Posterior vena cava (tissue), 2 donors: ENCODE data around the gene INHBE. TPM values are rescaled to one million over a fixed set of nuclear protein-coding genes. Genes with fewer than 3 reads are reported as not detected.
A peak's percentile ranks its signal among the peaks of the same experiment; 100 is the strongest.
"Not testable (repeated sequence)": the region's sequence is repeated elsewhere in the genome, so short reads cannot be mapped to it uniquely, and the experiment has no call there.

ENCODE experiments used
- DNase-seq: peaks from one replicate; pipeline ENCODE4 v3.0.0-alpha.2; 2020; ENCODE audit warnings: low spot score
- intact Hi-C, 2 donors: fragments of 100-400 bp; cut with DNase I; formaldehyde crosslinking; loops; one replicate each; pipeline versions ENCODE4 v1.14.1 to v1.14.2; 2022 to 2023
- total RNA-seq, 2 donors: library from RNA; stranded (reverse); fragmentation: NEBNext Ultra II Directional; extraction: Animal tissue kit (Norgen Biotek cat#: 25700); gene quantifications; one replicate each; pipeline ENCODE4 v1.2.1, GENCODE V29; 2021
- donor health status: DM: yes; HTN: yes; CAD: no.
- donor health status: DM: yes; HTN: yes; CAD: no.

Gene INHBE
- total RNA-seq, 2 donors from 2014 or later = not detected

- peak; percentile 98 for DNase-seq
- intact Hi-C loops = no loop called here
These were observed 32.7 kb downstream of the INHBE start, which contains the start of gene MARS1 for GRCh38 chr12:57487597-57488401. TSS of gene MARS1 (plus strand) at chr12:57488068. CDS start at chr12:57488091, 23 bp downstream.

GRCh38 chr12:57488402-57489156 lies 33.5 kb downstream of the INHBE start:
- peak; percentile 17 for DNase-seq
- intact Hi-C loops = no loop called here

GRCh38 chr12:57489157-57489641 lies 34.1 kb downstream of the INHBE start:
- peak; percentile 7 for DNase-seq
- intact Hi-C loops = no loop called here

GRCh38 chr12:57490126-57490525 lies 35.0 kb downstream of the INHBE start:
- intact Hi-C loops = no loop called here
- peak; percentile 71 for DNase-seq

GRCh38 chr12:57491393-57492280 lies 36.5 kb downstream of the INHBE start:
- intact Hi-C loops = no loop called here
- DNase-seq = peak; percentile 18

GRCh38 chr12:57495051-57495701 lies 40.1 kb downstream of the INHBE start:
- DNase-seq, intact Hi-C loops: not testable (repeated sequence)

- intact Hi-C loops = no loop called here
- no peak for DNase-seq
These were observed 41.7 kb downstream of the INHBE start for GRCh38 chr12:57496822-57497221.

GRCh38 chr12:57497223-57498131 lies 42.4 kb downstream of the INHBE start:
- peak; percentile 6 for DNase-seq
- intact Hi-C loops = no loop called here

GRCh38 chr12:57498132-57498502 lies 43.0 kb downstream of the INHBE start:
- peak; percentile 70 for DNase-seq
- intact Hi-C loops = no loop called here

- intact Hi-C loops = no loop called here
- DNase-seq = no peak
These were observed 43.5 kb downstream of the INHBE start for GRCh38 chr12:57498571-57498970.

- DNase-seq = peak; percentile 34
- intact Hi-C loops = no loop called here
These were observed 45.1 kb downstream of the INHBE start for GRCh38 chr12:57500213-57500612.

- peak; percentile 38 for DNase-seq
- intact Hi-C loops = not testable (repeated sequence)
These were observed 47.3 kb downstream of the INHBE start for GRCh38 chr12:57502311-57502969.

GRCh38 chr12:57506541-57506940 lies 51.4 kb downstream of the INHBE start:
- peak; percentile 14 for DNase-seq
- intact Hi-C loops = not testable (repeated sequence)
